ENCODE measurements around the gene NOL6.

NOL6 gene

GRCh38 chr9:33434317-33435105 is 39.2 kb downstream of the NOL6 start:
- POLR2A ChIA-PET (ENCODE audit: low non-redundant PET) = no interaction called here
- CTCF ChIA-PET = interaction anchor here (1.0 kb wide), 1 partner anchor 33 kb away, joined by 3 read pairs; no protein-coding TSS in a partner anchor
- H3K27ac ChIP-seq = no peak overlapping the region
- DNase-seq (ENCODE audit: low spot score) = no peak
- TF ChIP-seq CTCF (conservative IDR thresholded peaks at IDR 0.05; ENCODE audit: low read depth) = no peak

- ChIA-PET CTCF (interaction anchor here (1.4 kb wide), 1 partner anchor 16 kb away, joined by 5 read pairs; no protein-coding TSS in a partner anchor), POLR2A (ENCODE audit: low non-redundant PET) (interaction anchor here (0.5 kb wide), 1 partner anchor 119 kb away, joined by 3 read pairs; no protein-coding TSS in a partner anchor)
- DNase-seq (ENCODE audit: low spot score) = no peak
- no peak for TF ChIP-seq CTCF (conservative IDR thresholded peaks at IDR 0.05; ENCODE audit: low read depth)
- H3K27ac ChIP-seq = no peak overlapping the region
Measured at GRCh38 chr9:33433871-33434270, 39.9 kb downstream of the NOL6 start.

- DNase-seq (ENCODE audit: low spot score) = no peak
- ChIA-PET CTCF (interaction anchor here (1.1 kb wide), 1 partner anchor 21 kb away, joined by 3 read pairs; no protein-coding TSS in a partner anchor), POLR2A (ENCODE audit: low non-redundant PET) (no interaction called here)
- no peak for TF ChIP-seq CTCF (conservative IDR thresholded peaks at IDR 0.05; ENCODE audit: low read depth)
- no peak overlapping the region for H3K27ac ChIP-seq
Measured at GRCh38 chr9:33431420-33431819, 42.3 kb downstream of the NOL6 start.

GRCh38 chr9:33430942-33431341 is 42.8 kb downstream of the NOL6 start:
- ChIA-PET CTCF (interaction anchor here (1.1 kb wide), 1 partner anchor 22 kb away, joined by 3 read pairs; no protein-coding TSS in a partner anchor), POLR2A (ENCODE audit: low non-redundant PET) (no interaction called here)
- no peak for DNase-seq (ENCODE audit: low spot score)
- TF ChIP-seq CTCF (conservative IDR thresholded peaks at IDR 0.05; ENCODE audit: low read depth) = no peak
- H3K27ac ChIP-seq = peak overlapping the region; percentile 19; the same call in 1 of the 2 replicates

- no peak for DNase-seq (ENCODE audit: low spot score)
- H3K27ac ChIP-seq = no peak overlapping the region
- CTCF ChIA-PET = no interaction called here
- POLR2A ChIA-PET (ENCODE audit: low non-redundant PET) = no interaction called here
- no peak for TF ChIP-seq CTCF (conservative IDR thresholded peaks at IDR 0.05; ENCODE audit: low read depth)
Measured at GRCh38 chr9:33429256-33429985, 44.3 kb downstream of the NOL6 start.

GRCh38 chr9:33426843-33427293 is 46.9 kb downstream of the NOL6 start:
- no peak for TF ChIP-seq CTCF (conservative IDR thresholded peaks at IDR 0.05; ENCODE audit: low read depth)
- POLR2A ChIA-PET (ENCODE audit: low non-redundant PET) = no interaction called here
- DNase-seq (ENCODE audit: low spot score) = no peak
- H3K27ac ChIP-seq = no peak overlapping the region
- CTCF ChIA-PET = interaction anchor here (0.6 kb wide), 1 partner anchor 53 kb away, joined by 4 read pairs; no protein-coding TSS in a partner anchor
